GM21528 (cell line): Measurements from ENCODE around the gene SLIRP.
"Not testable (repeated sequence)": the region's sequence is repeated elsewhere in the genome, so short reads cannot be mapped to it uniquely, and the experiment has no call there.

ENCODE experiments used
- ATAC-seq: cut with Tn5 transposase; IDR thresholded peaks from one replicate; pipeline ENCODE4 v1.9.1; 2021; ENCODE audit warnings: mild to moderate bottlenecking, moderate library complexity; ENCODE audit not compliant: unreplicated experiment, low FRiP score

The SLIRP gene

GRCh38 chr14:77707724-77708408, at the start of gene SLIRP, which contains the start of gene ALKBH1:
SLIRP (plus strand) TSS chr14:77708103; CDS start chr14:77708112, 9 bp downstream.
ALKBH1 (minus strand) TSS chr14:77708023; CDS start chr14:77708004, 19 bp downstream.
- ATAC-seq = peak; percentile 96

GRCh38 chr14:77659831-77660230, 48.1 kb upstream of the SLIRP start:
- no peak for ATAC-seq

- no peak for ATAC-seq
Observed at GRCh38 chr14:77660754-77661153, 47.1 kb upstream of the SLIRP start.

GRCh38 chr14:77661562-77661961, 46.3 kb upstream of the SLIRP start:
- ATAC-seq = not testable (repeated sequence)

- ATAC-seq = no peak
Observed at GRCh38 chr14:77663293-77663692, 44.6 kb upstream of the SLIRP start.

GRCh38 chr14:77667331-77667730, 40.6 kb upstream of the SLIRP start:
- no peak for ATAC-seq

- ATAC-seq = no peak
Observed at GRCh38 chr14:77673193-77673592, 34.7 kb upstream of the SLIRP start.

- ATAC-seq = no peak
Observed at GRCh38 chr14:77674931-77675330, 33.0 kb upstream of the SLIRP start.

GRCh38 chr14:77681196-77682157, 26.4 kb upstream of the SLIRP start:
- ATAC-seq = no peak

GRCh38 chr14:77682158-77682553, 25.7 kb upstream of the SLIRP start:
- ATAC-seq = no peak

- ATAC-seq = no peak
Observed at GRCh38 chr14:77691259-77691658, 16.6 kb upstream of the SLIRP start.

- peak; percentile 23 for ATAC-seq
Observed at GRCh38 chr14:77707355-77707723, 564 bp upstream of the SLIRP start.

GRCh38 chr14:77708749-77709148, 846 bp downstream of the SLIRP start:
- no peak for ATAC-seq

- ATAC-seq = no peak
Observed at GRCh38 chr14:77709412-77709811, 1.5 kb downstream of the SLIRP start.

- ATAC-seq = no peak
Observed at GRCh38 chr14:77710364-77710763, 2.5 kb downstream of the SLIRP start.

- ATAC-seq = no peak
Observed at GRCh38 chr14:77714926-77715325, 7.0 kb downstream of the SLIRP start.

GRCh38 chr14:77717608-77718305, 9.9 kb downstream of the SLIRP start:
- ATAC-seq = no peak

GRCh38 chr14:77721437-77721836, 13.5 kb downstream of the SLIRP start:
- no peak for ATAC-seq

- no peak for ATAC-seq
Observed at GRCh38 chr14:77722301-77722700, 14.4 kb downstream of the SLIRP start.

- ATAC-seq = no peak
Observed at GRCh38 chr14:77730976-77731497, 23.1 kb downstream of the SLIRP start.
